Measurements from ENCODE around the gene ACTL7B. TPM values are rescaled to one million over a fixed set of nuclear protein-coding genes. Genes with fewer than 3 reads are reported as not detected.
A peak's percentile ranks its signal among the peaks of the same experiment; 100 is the strongest.

The ACTL7B gene
- total and polyA plus RNA-seq, 7 experiments from 2014 or later, result 0.10 to 0.29 TPM; not detected in 5

GRCh38 chr9:108815156-108815555, 40.6 kb downstream of the ACTL7B start:
- Histone ChIP-seq H3K4me1 (ENCODE audit: control insufficient read depth in 2 of 2, insufficient read depth in 2 of 2, low read length in 2 of 2) (no peaks in the 10 kb centered on the region), H3K9me3 (ENCODE audit: control insufficient read depth in 2 of 3, low read length in 3 of 3) (no peaks in the 10 kb centered on the region), H3K27me3 (ENCODE audit: control insufficient read depth in 2 of 2, insufficient read depth in 2 of 2, low read length in 2 of 2) (peaks cover 0 to 3% of the 10 kb centered on the region in 2 donors), H3K36me3 (ENCODE audit: control insufficient read depth in 2 of 3, insufficient read depth in 3 of 3, low read length in 3 of 3) (no peaks in the 10 kb centered on the region), H3K4me3 (ENCODE audit: low read length) (no peak overlapping the region), H3K27ac (ENCODE audit: low read depth, low read length) (no peak overlapping the region)
- ChIA-PET CTCF (no interaction called here), POLR2A (no interaction called here)
- H3K4me3 Mint-ChIP-seq, result no peak overlapping the region
- peaks cover 0 to 3% (median 0%) of the 10 kb centered on the region in 7 donors for H3K4me1 Mint-ChIP-seq
- peaks cover 0 to 6% (median 0%) of the 10 kb centered on the region in 5 donors for H3K36me3 Mint-ChIP-seq
- intact Hi-C loops (cut with micrococcal nuclease), result no loop called here
- ATAC-seq (no peak), DNase-seq (no peak)
- H3K9me3 Mint-ChIP-seq, result peaks cover 0 to 5% (median 0%) of the 10 kb centered on the region in 11 donors
- H3K27me3 Mint-ChIP-seq, result peaks cover 8 to 46% (median 26%) of the 10 kb centered on the region in 5 donors
- no peak overlapping the region for H3K27ac Mint-ChIP-seq

DNA sequence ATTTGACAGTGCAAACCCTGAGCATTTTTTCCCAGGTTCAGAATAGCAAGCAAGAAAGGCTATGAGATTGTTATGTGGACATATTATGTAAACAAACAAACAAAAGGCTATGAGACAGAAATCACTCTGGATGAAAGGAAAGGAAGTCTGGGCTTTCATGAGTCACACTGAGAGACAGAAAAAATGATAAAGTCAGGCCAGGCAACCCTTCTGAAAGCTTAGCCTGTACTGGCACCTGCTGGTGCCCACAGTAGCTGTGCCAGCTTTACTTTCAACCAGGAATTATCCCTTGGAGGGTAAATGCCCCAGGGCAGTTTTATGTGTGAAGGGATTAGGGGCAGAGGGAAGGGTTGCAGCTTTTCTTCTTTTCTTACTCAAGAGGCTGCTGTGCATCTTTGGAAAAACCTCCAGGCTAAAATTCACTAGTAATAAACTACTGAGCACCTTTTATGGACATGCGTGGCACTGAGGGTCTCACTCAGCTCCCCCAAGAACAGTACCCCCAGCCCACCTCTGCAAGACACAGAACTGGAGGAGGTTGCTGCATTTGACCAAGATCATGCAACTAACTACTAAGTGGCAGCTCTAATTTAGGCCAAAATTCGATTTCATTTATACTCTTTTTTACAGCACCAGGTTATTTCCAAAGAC, 41.7 kb downstream of the ACTL7B start:
- Histone ChIP-seq H3K27ac (ENCODE audit: low read depth, low read length) (no peak overlapping the region), H3K9me3 (ENCODE audit: control insufficient read depth in 2 of 3, low read length in 3 of 3) (no peaks in the 10 kb centered on the region), H3K27me3 (ENCODE audit: control insufficient read depth in 2 of 2, insufficient read depth in 2 of 2, low read length in 2 of 2) (peaks cover 0 to 3% of the 10 kb centered on the region in 2 donors), H3K36me3 (ENCODE audit: control insufficient read depth in 2 of 3, insufficient read depth in 3 of 3, low read length in 3 of 3) (no peaks in the 10 kb centered on the region), H3K4me1 (ENCODE audit: control insufficient read depth in 2 of 2, insufficient read depth in 2 of 2, low read length in 2 of 2) (no peaks in the 10 kb centered on the region), H3K4me3 (ENCODE audit: low read length) (no peak overlapping the region)
- Mint-ChIP-seq H3K4me3 (no peak overlapping the region), H3K4me1 (peaks cover 0 to 3% (median 0%) of the 10 kb centered on the region in 7 donors), H3K9me3 (peaks cover 0 to 5% (median 0%) of the 10 kb centered on the region in 11 donors), H3K27ac (no peak overlapping the region), H3K27me3 (peaks cover 8 to 46% (median 26%) of the 10 kb centered on the region in 5 donors), H3K36me3 (peaks cover 0 to 6% (median 0%) of the 10 kb centered on the region in 5 donors)
- DNase-seq (no peak), ATAC-seq (peak; percentile 53)
- intact Hi-C loops (cut with micrococcal nuclease), result no loop called here
- ChIA-PET CTCF (no interaction called here), POLR2A (no interaction called here)

- intact Hi-C loops (cut with micrococcal nuclease), result no loop called here
- peaks cover 6 to 40% (median 25%) of the 10 kb centered on the region in 5 donors for H3K27me3 Mint-ChIP-seq
- Histone ChIP-seq H3K9me3 (ENCODE audit: control insufficient read depth in 2 of 3, low read length in 3 of 3) (no peaks in the 10 kb centered on the region), H3K36me3 (ENCODE audit: control insufficient read depth in 2 of 3, insufficient read depth in 3 of 3, low read length in 3 of 3) (no peaks in the 10 kb centered on the region), H3K4me1 (ENCODE audit: control insufficient read depth in 2 of 2, insufficient read depth in 2 of 2, low read length in 2 of 2) (no peaks in the 10 kb centered on the region), H3K4me3 (ENCODE audit: low read length) (no peak overlapping the region), H3K27ac (ENCODE audit: low read depth, low read length) (no peak overlapping the region), H3K27me3 (ENCODE audit: control insufficient read depth in 2 of 2, insufficient read depth in 2 of 2, low read length in 2 of 2) (peaks cover 0 to 3% of the 10 kb centered on the region in 2 donors)
- ChIA-PET CTCF (no interaction called here), POLR2A (no interaction called here)
- H3K4me3 Mint-ChIP-seq, result no peak overlapping the region
- peaks cover 0 to 3% (median 0%) of the 10 kb centered on the region in 11 donors for H3K9me3 Mint-ChIP-seq
- peaks cover 0 to 6% (median 0%) of the 10 kb centered on the region in 5 donors for H3K36me3 Mint-ChIP-seq
- no peak overlapping the region for H3K27ac Mint-ChIP-seq
- no peak for ATAC-seq
- no peak for DNase-seq
- peaks cover 0 to 2% (median 0%) of the 10 kb centered on the region in 7 donors for H3K4me1 Mint-ChIP-seq
Observed at GRCh38 chr9:108812396-108813025, 43.3 kb downstream of the ACTL7B start.

- Histone ChIP-seq H3K27ac (ENCODE audit: low read depth, low read length) (no peak overlapping the region), H3K27me3 (ENCODE audit: control insufficient read depth in 2 of 2, insufficient read depth in 2 of 2, low read length in 2 of 2) (peaks cover 0 to 3% of the 10 kb centered on the region in 2 donors), H3K4me1 (ENCODE audit: control insufficient read depth in 2 of 2, insufficient read depth in 2 of 2, low read length in 2 of 2) (no peaks in the 10 kb centered on the region), H3K36me3 (ENCODE audit: control insufficient read depth in 2 of 3, insufficient read depth in 3 of 3, low read length in 3 of 3) (no peaks in the 10 kb centered on the region), H3K9me3 (ENCODE audit: control insufficient read depth in 2 of 3, low read length in 3 of 3) (no peaks in the 10 kb centered on the region), H3K4me3 (ENCODE audit: low read length) (no peak overlapping the region)
- H3K9me3 Mint-ChIP-seq, result peaks cover 0 to 3% (median 0%) of the 10 kb centered on the region in 11 donors
- DNase-seq (no peak), ATAC-seq (no peak)
- peaks cover 6 to 44% (median 27%) of the 10 kb centered on the region in 5 donors for H3K27me3 Mint-ChIP-seq
- peaks cover 0 to 6% (median 0%) of the 10 kb centered on the region in 5 donors for H3K36me3 Mint-ChIP-seq
- ChIA-PET POLR2A (no interaction called here), CTCF (no interaction called here)
- H3K27ac Mint-ChIP-seq, result no peak overlapping the region
- no peak overlapping the region for H3K4me3 Mint-ChIP-seq
- peaks cover 0 to 2% (median 0%) of the 10 kb centered on the region in 7 donors for H3K4me1 Mint-ChIP-seq
- intact Hi-C loops (cut with micrococcal nuclease), result no loop called here
Observed at GRCh38 chr9:108811944-108812343, 43.8 kb downstream of the ACTL7B start.

DNA sequence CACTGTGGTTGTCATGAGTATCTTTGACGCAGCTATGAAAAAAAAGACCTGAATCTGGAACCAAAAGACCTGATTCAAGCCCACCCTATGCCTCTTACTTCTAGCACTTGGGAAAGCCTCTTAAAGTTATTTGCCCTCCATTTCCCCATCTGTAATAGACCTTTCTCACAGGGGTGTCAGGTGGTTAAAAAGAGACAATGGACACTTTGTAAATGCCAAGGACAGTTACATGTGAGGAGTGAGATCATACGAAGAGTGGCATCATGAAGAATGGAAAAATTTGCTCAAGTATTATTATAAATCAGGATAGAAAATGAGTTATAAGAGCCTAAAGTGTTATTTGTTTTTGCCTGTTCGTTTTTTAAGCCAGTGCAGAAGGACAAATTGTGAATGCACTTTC, 46.5 kb downstream of the ACTL7B start:
- Histone ChIP-seq H3K4me1 (ENCODE audit: control insufficient read depth in 2 of 2, insufficient read depth in 2 of 2, low read length in 2 of 2) (no peaks in the 10 kb centered on the region), H3K27ac (ENCODE audit: low read depth, low read length) (no peak overlapping the region), H3K36me3 (ENCODE audit: control insufficient read depth in 2 of 3, insufficient read depth in 3 of 3, low read length in 3 of 3) (no peaks in the 10 kb centered on the region), H3K9me3 (ENCODE audit: control insufficient read depth in 2 of 3, low read length in 3 of 3) (no peaks in the 10 kb centered on the region), H3K27me3 (ENCODE audit: control insufficient read depth in 2 of 2, insufficient read depth in 2 of 2, low read length in 2 of 2) (no peaks in the 10 kb centered on the region), H3K4me3 (ENCODE audit: low read length) (no peak overlapping the region)
- POLR2A ChIA-PET, result no interaction called here
- peaks cover 0 to 5% (median 0%) of the 10 kb centered on the region in 5 donors for H3K36me3 Mint-ChIP-seq
- no peaks in the 10 kb centered on the region for H3K4me1 Mint-ChIP-seq
- intact Hi-C loops (cut with micrococcal nuclease), result no loop called here
- H3K27me3 Mint-ChIP-seq, result peaks cover 0 to 38% (median 20%) of the 10 kb centered on the region in 5 donors
- CTCF ChIA-PET, result no interaction called here
- no peak overlapping the region for H3K27ac Mint-ChIP-seq
- peaks cover 0 to 3% (median 0%) of the 10 kb centered on the region in 11 donors for H3K9me3 Mint-ChIP-seq
- ATAC-seq (no peak), DNase-seq (no peak)
- H3K4me3 Mint-ChIP-seq, result no peak overlapping the region

Other genes with a start within 250 kb of the ACTL7B start
- gene ACTL7A, start 6.3 kb upstream of the ACTL7B start, total RNA-seq, result not detected
- gene ACTL7A, start 6.3 kb upstream of the ACTL7B start, polyA plus RNA-seq, result not detected
- gene ELP1, start 78.1 kb upstream of the ACTL7B start, total RNA-seq, result 10 to 100 TPM; 21.7 to 41.4 (median 26.5) TPM
- 10 to 100 TPM; 13.7 to 21.4 TPM for gene ELP1, start 78.1 kb upstream of the ACTL7B start, polyA plus RNA-seq
- gene ABITRAM, start 78.4 kb upstream of the ACTL7B start, total RNA-seq, result 10 to 100 TPM; 10.1 to 14.4 (median 11.2) TPM
- 10 to 100 TPM; 15.6 to 20.3 TPM for gene ABITRAM, start 78.4 kb upstream of the ACTL7B start, polyA plus RNA-seq
- 1 to 10 TPM; 1.1 to 9.9 (median 2.5) TPM for gene CTNNAL1, start 157.5 kb upstream of the ACTL7B start, total RNA-seq
- gene CTNNAL1, start 157.5 kb upstream of the ACTL7B start, polyA plus RNA-seq, result under 1 TPM; 0.77 to 0.91 TPM

Measured in naive thymus-derived CD4-positive, alpha-beta T cell (primary cell).